IMR-90 (cell line): ENCODE measurements around the gene LGI4. TPM values are rescaled to one million over a fixed set of nuclear protein-coding genes. Genes with fewer than 3 reads are reported as not detected.

Experiments used
- ATAC-seq: fragments of 200-7000 bp; cut with Tn5 transposase; 2 replicates; pipeline ENCODE4 v1.9.1; 2020; ENCODE audit warnings: low read depth, mild to moderate bottlenecking, moderate library complexity
- BruUV-seq: library from RNA; stranded (reverse); fragments of 400-500 nt; replicated peaks from 2 replicates; lab custom pipeline; 2021; lab: Mats Ljungman, UMichigan
- CTCF ChIA-PET: fragments of 300-600 bp; formaldehyde crosslinking; extraction: SDS; loops from one replicate; lab custom pipeline; 2021; ENCODE audit warnings: antibody characterized with exemption; lab: Yijun Ruan, JAX
- POLR2A ChIA-PET: fragments of 300-600 bp; sonication (Branson Sonifier 250); formaldehyde crosslinking; loops from one replicate; lab custom pipeline; 2022; ENCODE audit warnings: antibody characterized with exemption; ENCODE audit not compliant: unreplicated experiment; lab: Charles Lee
- DNase-seq: peaks from one replicate; pipeline ENCODE4 v3.0.0; 2013
- H2AFZ ChIP-seq: replicated peaks from 2 replicates; pipeline ENCODE3; 2013; ENCODE audit warnings: low read length, mild to moderate bottlenecking; ENCODE audit not compliant: poor library complexity
- H2AK5ac ChIP-seq: 2 replicates; pipeline ENCODE4 v1.6.1; 2013; ENCODE audit warnings: low read depth, low read length, inconsistent platforms
- H2AK9ac ChIP-seq: replicated peaks from 2 replicates; pipeline ENCODE3; 2013; ENCODE audit warnings: mild to moderate bottlenecking, low read depth, low read length, moderate library complexity; ENCODE audit not compliant: poor library complexity
- H2BK120ac ChIP-seq: 2 replicates; pipeline ENCODE4 v1.6.1; 2013; ENCODE audit warnings: low read depth, low read length, inconsistent platforms
- H2BK15ac ChIP-seq: 3 replicates; pipeline ENCODE4 v1.6.1; 2013; ENCODE audit warnings: low read depth, low read length, inconsistent platforms
- H2BK20ac ChIP-seq: 2 replicates; pipeline ENCODE4 v1.6.1; 2013; ENCODE audit warnings: low read depth, mild to moderate bottlenecking, inconsistent platforms, low read length, moderate library complexity
- H2BK5ac ChIP-seq: 2 replicates; pipeline ENCODE4 v1.6.1; 2013; ENCODE audit warnings: mild to moderate bottlenecking, low read depth, low read length, inconsistent platforms; ENCODE audit not compliant: poor library complexity, severe bottlenecking
- H3K14ac ChIP-seq: replicated peaks from 2 replicates; pipeline ENCODE4 v1.6.1; 2013; ENCODE audit warnings: low read depth, low read length, inconsistent platforms
- H3K18ac ChIP-seq: 2 replicates; pipeline ENCODE4 v1.6.1; 2013; ENCODE audit warnings: low read depth, low read length, control low read depth
- H3K23ac ChIP-seq: 2 replicates; pipeline ENCODE4 v1.6.1; 2013; ENCODE audit warnings: low read depth, low read length, inconsistent platforms
- H3K27ac ChIP-seq: 2 replicates; pipeline ENCODE4 v1.5.1; 2013; ENCODE audit warnings: mild to moderate bottlenecking, control low read depth, low read length; ENCODE audit not compliant: insufficient read depth
- H3K27me3 ChIP-seq: 2 replicates; pipeline ENCODE4 v1.6.1; 2013; ENCODE audit warnings: low read length; ENCODE audit not compliant: control insufficient read depth, insufficient read depth
- H3K36me3 ChIP-seq: 2 replicates; pipeline ENCODE4 v1.6.1; 2013; ENCODE audit warnings: low read length, mixed read lengths; ENCODE audit not compliant: control insufficient read depth, insufficient read depth
- H3K4ac ChIP-seq: 2 replicates; pipeline ENCODE4 v1.6.1; 2013; ENCODE audit warnings: low read depth, low read length, inconsistent platforms
- H3K4me1 ChIP-seq: 2 replicates; pipeline ENCODE4 v1.6.1; 2013; ENCODE audit warnings: low read length, mixed read lengths; ENCODE audit not compliant: control insufficient read depth, insufficient read depth
- H3K4me2 ChIP-seq: 2 replicates; pipeline ENCODE4 v1.6.1; 2013; ENCODE audit warnings: low read depth, mild to moderate bottlenecking, control low read depth, low read length, moderate library complexity
- H3K4me3 ChIP-seq: 2 replicates; pipeline ENCODE4 v1.5.1; 2013; ENCODE audit warnings: low read depth, mild to moderate bottlenecking, control low read depth, low read length, moderate library complexity; ENCODE audit not compliant: insufficient read depth
- H3K56ac ChIP-seq: 2 replicates; pipeline ENCODE4 v1.6.1; 2013; ENCODE audit warnings: low read length, inconsistent platforms; ENCODE audit not compliant: insufficient read depth; ENCODE audit errors: extremely low read depth
- H3K79me1 ChIP-seq, 2 experiments: 2 replicates each; pipeline ENCODE4 v1.6.1; 2013; ENCODE audit warnings: low read length in 2 of 2, inconsistent platforms in 1 of 2, low read depth in 1 of 2
- H3K9ac ChIP-seq: 2 replicates; pipeline ENCODE4 v1.6.1; 2013; ENCODE audit warnings: low read depth, low read length, control low read depth
- H3K9me1 ChIP-seq: 2 replicates; pipeline ENCODE4 v1.6.1; 2013; ENCODE audit warnings: low read length, inconsistent platforms; ENCODE audit not compliant: insufficient read depth
- H3K9me3 ChIP-seq: 2 replicates; pipeline ENCODE4 v1.6.1; 2013; ENCODE audit warnings: low read length; ENCODE audit not compliant: control insufficient read depth, insufficient read depth
- H4K20me1 ChIP-seq: 2 replicates; pipeline ENCODE4 v1.6.1; 2013; ENCODE audit warnings: low read length, inconsistent platforms; ENCODE audit not compliant: insufficient read depth
- H4K5ac ChIP-seq: 2 replicates; pipeline ENCODE4 v1.6.1; 2013; ENCODE audit warnings: mild to moderate bottlenecking, low read depth, low read length, control low read depth
- H4K8ac ChIP-seq, 2 experiments: 2 replicates each; pipeline ENCODE4 v1.6.1; 2013; ENCODE audit warnings: low read depth in 2 of 2, low read length in 2 of 2, control low read depth in 1 of 2, inconsistent platforms in 1 of 2
- H4K91ac ChIP-seq: 2 replicates; pipeline ENCODE4 v1.6.1; 2013; ENCODE audit warnings: low read depth, low read length, inconsistent platforms; ENCODE audit not compliant: insufficient read depth
- BHLHE40 ChIP-seq: fragments of 150-350 bp; IDR thresholded peaks from 2 replicates; pipeline ENCODE4 v1.6.1; 2016; ENCODE audit warnings: mild to moderate bottlenecking, low read depth, low read length
- CEBPB ChIP-seq: IDR thresholded peaks from 2 replicates; pipeline ENCODE4 v1.6.1; 2012; ENCODE audit warnings: low read depth, low read length, improper control_type of control experiment
- CHD1 ChIP-seq: IDR thresholded peaks from 2 replicates; pipeline ENCODE4 v1.6.1; 2012; ENCODE audit warnings: low read depth, low read length, improper control_type of control experiment
- CTCF ChIP-seq: conservative IDR thresholded peaks from 2 replicates; pipeline ENCODE4 v1.5.1; 2012; ENCODE audit warnings: mild to moderate bottlenecking, low read depth, low read length, improper control_type of control experiment
- ELK1 ChIP-seq: fragments of 150-350 bp; IDR thresholded peaks from 2 replicates; pipeline ENCODE4 v1.6.1; 2016; ENCODE audit warnings: low read depth, mild to moderate bottlenecking, low read length, moderate library complexity, borderline replicate concordance
- FOS ChIP-seq: fragments of 150-350 bp; IDR thresholded peaks from 2 replicates; pipeline ENCODE4 v1.6.1; 2016; ENCODE audit warnings: low read depth, low read length
- MAZ ChIP-seq: IDR thresholded peaks from 2 replicates; pipeline ENCODE4 v1.6.1; 2012; ENCODE audit warnings: low read depth, mild to moderate bottlenecking, low read length, improper control_type of control experiment, moderate library complexity, borderline replicate concordance
- MXI1 ChIP-seq: IDR thresholded peaks from 2 replicates; pipeline ENCODE4 v1.6.1; 2012; ENCODE audit warnings: low read depth, mild to moderate bottlenecking, low read length, moderate library complexity, borderline replicate concordance
- NFE2L2 ChIP-seq: fragments of 150-350 bp; IDR thresholded peaks from 2 replicates; pipeline ENCODE4 v1.6.1; 2016; ENCODE audit warnings: low read depth, mild to moderate bottlenecking, low read length
- POLR2A ChIP-seq: IDR thresholded peaks from 2 replicates; pipeline ENCODE4 v1.6.1; 2012; ENCODE audit warnings: mild to moderate bottlenecking, low read depth, low read length
- RAD21 ChIP-seq: IDR thresholded peaks from 2 replicates; pipeline ENCODE4 v1.6.1; 2012; ENCODE audit warnings: low read length, improper control_type of control experiment
- RCOR1 ChIP-seq: IDR thresholded peaks from 2 replicates; pipeline ENCODE4 v1.6.1; 2012; ENCODE audit warnings: mild to moderate bottlenecking, low read length, improper control_type of control experiment; ENCODE audit not compliant: insufficient replicate concordance
- RFX5 ChIP-seq: IDR thresholded peaks from 2 replicates; pipeline ENCODE4 v1.8.0; 2012; ENCODE audit warnings: low read depth, mild to moderate bottlenecking, low read length, moderate library complexity
- SMC3 ChIP-seq: fragments of 150-350 bp; IDR thresholded peaks from 2 replicates; pipeline ENCODE4 v1.6.1; 2016; ENCODE audit warnings: low read depth, mild to moderate bottlenecking, antibody characterized with exemption, low read length, moderate library complexity
- WGBS, 2 experiments: methylation state at CpG; one replicate each; pipeline versions ENCODE4 v1.1.5 to v1.1.7; 2013; ENCODE audit warnings: missing lambda C conversion rate in 2 of 2; ENCODE audit not compliant: insufficient read length in 1 of 2; ENCODE audit errors: extremely low coverage in 2 of 2; 5-methylcytosine and 5-hydroxymethylcytosine counted together
- dilution Hi-C: fragments of 300-500 bp; cut with HindIII; formaldehyde crosslinking; loops from one replicate; pipeline ENCODE4 v1.14.3; 2018; ENCODE audit warnings: low sequenced_read_pairs; ENCODE audit not compliant: unreplicated experiment
- in situ Hi-C: fragments of 300-500 bp; cut with MboI; formaldehyde crosslinking; loops from 3 replicates; pipeline ENCODE4 v1.14.3; 2019; ENCODE audit warnings: low sequenced_read_pairs, inconsistent platforms, mixed read lengths
- intact Hi-C: fragments of 100-400 bp; cut with micrococcal nuclease; formaldehyde crosslinking; loops from 2 replicates; pipeline ENCODE4 v1.10.0; 2022
- polyA plus RNA-seq, 3 experiments: library from polyadenylated mRNA; depleted of rRNA; stranded (reverse); fragments of >200 nt; gene quantifications; 2 replicates each; pipeline ENCODE4 v1.2.3, GENCODE V29; 2012; ENCODE audit warnings: low replicate concordance in 1 of 3
- total RNA-seq: library from RNA; depleted of rRNA; stranded (reverse); fragments of >200 nt; gene quantifications from 2 replicates; pipeline ENCODE4 v1.2.3, GENCODE V29; 2012

LGI4 gene
- total and polyA plus RNA-seq, 2 of the 4 experiments (the other 2 are of a cell fraction): 0.10 TPM; not detected in 1

GRCh38 chr19:35143818-35144217 is 9.0 kb upstream of the LGI4 start:
- Histone ChIP-seq H3K14ac (no peak overlapping the region), H2BK15ac (no peak overlapping the region), H3K4me2 (no peak overlapping the region), H2BK20ac (no peak overlapping the region), H3K79me1 (no peaks in the 10 kb centered on the region), H3K27me3 (peaks cover 31% of the 10 kb centered on the region), H2AK5ac (no peak overlapping the region), H3K18ac (no peak overlapping the region), H4K8ac (no peak overlapping the region), H4K5ac (no peak overlapping the region), H3K4ac (no peak overlapping the region), H4K91ac (no peak overlapping the region), H3K23ac (no peak overlapping the region), H2BK5ac (no peak overlapping the region), H3K9me1 (peaks cover 3% of the 10 kb centered on the region; the same call in 1 of the 2 replicates), H4K20me1 (no peaks in the 10 kb centered on the region), H3K4me1 (peaks cover 13% of the 10 kb centered on the region), H3K56ac (no peak overlapping the region), H3K27ac (no peak overlapping the region), H2AK9ac (no peak overlapping the region), H2BK120ac (no peak overlapping the region), H3K36me3 (no peaks in the 10 kb centered on the region), H3K9me3 (no peaks in the 10 kb centered on the region), H2AFZ (no peak overlapping the region), H3K4me3 (no peak overlapping the region), H3K9ac (no peak overlapping the region)
- BruUV-seq: no TSS peak
- POLR2A ChIA-PET: no interaction called here
- CTCF ChIA-PET: no interaction called here
- in situ Hi-C loops: no loop called here
- DNase-seq (no peak), ATAC-seq (no peak)
- WGBS, 2 experiments: no CpG with 5 or more reads among the region's 3 CpGs
- no peak for TF ChIP-seq NFE2L2
- no peak for TF ChIP-seq RCOR1
- no peak for TF ChIP-seq BHLHE40
- TF ChIP-seq SMC3: no peak
- no peak for TF ChIP-seq CHD1
- no peak for TF ChIP-seq RFX5
- TF ChIP-seq CTCF: no peak
- no peak for TF ChIP-seq CEBPB
- no peak for TF ChIP-seq POLR2A
- no peak for TF ChIP-seq MXI1
- no peak for TF ChIP-seq FOS
- TF ChIP-seq ELK1: no peak
- TF ChIP-seq MAZ: no peak
- TF ChIP-seq RAD21: no peak
- intact Hi-C loops: loop anchor here (5.0 kb wide), 1 partner anchor 123 kb away; the partner anchor contains the start of gene USF2
- dilution Hi-C loops: no loop called here
